ENCODE measurements around the gene SPINK9.

Gene SPINK9

GRCh38 chr5:148372166-148372725 is 36.9 kb downstream of the SPINK9 start:
- no peak for DNase-seq

- no peak for DNase-seq
Measured at GRCh38 chr5:148372893-148373292, 37.5 kb downstream of the SPINK9 start.

GRCh38 chr5:148374690-148375360 is 39.5 kb downstream of the SPINK9 start:
- peak; percentile 15 for DNase-seq

- no peak for DNase-seq
Measured at GRCh38 chr5:148376198-148376597, 40.8 kb downstream of the SPINK9 start.

- no peak for DNase-seq
Measured at GRCh38 chr5:148378670-148379069, 43.3 kb downstream of the SPINK9 start.

- DNase-seq: no peak
Measured at GRCh38 chr5:148379340-148379739, 44.0 kb downstream of the SPINK9 start.

- DNase-seq: no peak
Measured at GRCh38 chr5:148381906-148382305, 46.5 kb downstream of the SPINK9 start.

- no peak for DNase-seq
Measured at GRCh38 chr5:148382961-148383360, 47.6 kb downstream of the SPINK9 start.

GRCh38 chr5:148383564-148384379 is 48.4 kb downstream of the SPINK9 start, which contains the start of gene FBXO38:
FBXO38 (plus strand) TSS chr5:148383958; CDS start chr5:148394777, 10,819 bp downstream.
- DNase-seq: peak; percentile 90

- no peak for DNase-seq
Measured at GRCh38 chr5:148384380-148384737, 49.0 kb downstream of the SPINK9 start.

- DNase-seq: no peak
Measured at GRCh38 chr5:148385094-148385493, 49.7 kb downstream of the SPINK9 start.

- DNase-seq: no peak
Measured at GRCh38 chr5:148386041-148386440, 50.7 kb downstream of the SPINK9 start.

GRCh38 chr5:148387325-148387724 is 52.0 kb downstream of the SPINK9 start:
- no peak for DNase-seq

- DNase-seq: no peak
Measured at GRCh38 chr5:148388696-148389095, 53.3 kb downstream of the SPINK9 start.
